Upper lobe of left lung (tissue), 4 donors: ENCODE data around the gene FAM228B.

ENCODE experiments used
- EP300 ChIP-seq, 4 donors: sonication (generic); formaldehyde crosslinking; IDR thresholded peaks; one replicate each; pipeline ENCODE4 v1.5.1; 2017; ENCODE audit warnings: antibody characterized with exemption in 4 of 4, control low read depth in 2 of 4
- POLR2A ChIP-seq, 4 donors: fragments of 450-650 bp; IDR thresholded peaks; one replicate each; pipeline ENCODE4 v1.5.1; 2016 to 2017; ENCODE audit warnings: antibody characterized with exemption in 4 of 4, mild to moderate bottlenecking in 2 of 4
- POLR2AphosphoS5 ChIP-seq, 2 donors: sonication (generic); formaldehyde crosslinking; IDR thresholded peaks; one replicate each; pipeline ENCODE4 v1.5.1; 2017; ENCODE audit warnings: antibody characterized with exemption in 2 of 2
- TF ChIP-seq, protein P1 (sequence below), 6 experiments: fragments of 450-650 bp in 4 of 6; fragments of 200-600 bp in 2 of 6; sonication (generic) in 2 of 6; IDR thresholded peaks; one replicate each; pipeline ENCODE4 v1.5.1; 2016 to 2019; ENCODE audit warnings: antibody characterized with exemption in 6 of 6

- TF ChIP-seq POLR2AphosphoS5 (IDR thresholded peaks at IDR 0.05): no peak
- TF ChIP-seq, protein P1, sequence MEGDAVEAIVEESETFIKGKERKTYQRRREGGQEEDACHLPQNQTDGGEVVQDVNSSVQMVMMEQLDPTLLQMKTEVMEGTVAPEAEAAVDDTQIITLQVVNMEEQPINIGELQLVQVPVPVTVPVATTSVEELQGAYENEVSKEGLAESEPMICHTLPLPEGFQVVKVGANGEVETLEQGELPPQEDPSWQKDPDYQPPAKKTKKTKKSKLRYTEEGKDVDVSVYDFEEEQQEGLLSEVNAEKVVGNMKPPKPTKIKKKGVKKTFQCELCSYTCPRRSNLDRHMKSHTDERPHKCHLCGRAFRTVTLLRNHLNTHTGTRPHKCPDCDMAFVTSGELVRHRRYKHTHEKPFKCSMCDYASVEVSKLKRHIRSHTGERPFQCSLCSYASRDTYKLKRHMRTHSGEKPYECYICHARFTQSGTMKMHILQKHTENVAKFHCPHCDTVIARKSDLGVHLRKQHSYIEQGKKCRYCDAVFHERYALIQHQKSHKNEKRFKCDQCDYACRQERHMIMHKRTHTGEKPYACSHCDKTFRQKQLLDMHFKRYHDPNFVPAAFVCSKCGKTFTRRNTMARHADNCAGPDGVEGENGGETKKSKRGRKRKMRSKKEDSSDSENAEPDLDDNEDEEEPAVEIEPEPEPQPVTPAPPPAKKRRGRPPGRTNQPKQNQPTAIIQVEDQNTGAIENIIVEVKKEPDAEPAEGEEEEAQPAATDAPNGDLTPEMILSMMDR (IDR thresholded peaks at IDR 0.05): no peak
- no peak for TF ChIP-seq EP300 (IDR thresholded peaks at IDR 0.05)
- TF ChIP-seq POLR2A (IDR thresholded peaks at IDR 0.05): no peak
Observed at GRCh38 chr2:24115057-24115456, 8.2 kb upstream of the FAM228B start.
